ENCODE measurements around the gene CLINT1. TPM values are rescaled to one million over a fixed set of nuclear protein-coding genes. Genes with fewer than 3 reads are reported as not detected.

Gene CLINT1
- total RNA-seq, 1 donor, result 118 TPM

- DNase-seq (ENCODE audit: low read depth), result no peak
- TF ChIP-seq, protein P1, sequence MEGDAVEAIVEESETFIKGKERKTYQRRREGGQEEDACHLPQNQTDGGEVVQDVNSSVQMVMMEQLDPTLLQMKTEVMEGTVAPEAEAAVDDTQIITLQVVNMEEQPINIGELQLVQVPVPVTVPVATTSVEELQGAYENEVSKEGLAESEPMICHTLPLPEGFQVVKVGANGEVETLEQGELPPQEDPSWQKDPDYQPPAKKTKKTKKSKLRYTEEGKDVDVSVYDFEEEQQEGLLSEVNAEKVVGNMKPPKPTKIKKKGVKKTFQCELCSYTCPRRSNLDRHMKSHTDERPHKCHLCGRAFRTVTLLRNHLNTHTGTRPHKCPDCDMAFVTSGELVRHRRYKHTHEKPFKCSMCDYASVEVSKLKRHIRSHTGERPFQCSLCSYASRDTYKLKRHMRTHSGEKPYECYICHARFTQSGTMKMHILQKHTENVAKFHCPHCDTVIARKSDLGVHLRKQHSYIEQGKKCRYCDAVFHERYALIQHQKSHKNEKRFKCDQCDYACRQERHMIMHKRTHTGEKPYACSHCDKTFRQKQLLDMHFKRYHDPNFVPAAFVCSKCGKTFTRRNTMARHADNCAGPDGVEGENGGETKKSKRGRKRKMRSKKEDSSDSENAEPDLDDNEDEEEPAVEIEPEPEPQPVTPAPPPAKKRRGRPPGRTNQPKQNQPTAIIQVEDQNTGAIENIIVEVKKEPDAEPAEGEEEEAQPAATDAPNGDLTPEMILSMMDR (IDR thresholded peaks at IDR 0.05; ENCODE audit: insufficient read depth, low read depth, low read length), result no peak
- no peak overlapping the region for H3K4me3 ChIP-seq (ENCODE audit: low read depth, low read length)
Observed at GRCh38 chr5:157779221-157779620, 79.7 kb downstream of the CLINT1 start.

GRCh38 chr5:157778121-157778805 lies 80.7 kb downstream of the CLINT1 start:
- DNase-seq (ENCODE audit: low read depth), result peak; percentile 85
- H3K4me3 ChIP-seq (ENCODE audit: low read depth, low read length), result no peak overlapping the region
- TF ChIP-seq, protein P1 (IDR thresholded peaks at IDR 0.05; ENCODE audit: insufficient read depth, low read depth, low read length), result no peak

DNA sequence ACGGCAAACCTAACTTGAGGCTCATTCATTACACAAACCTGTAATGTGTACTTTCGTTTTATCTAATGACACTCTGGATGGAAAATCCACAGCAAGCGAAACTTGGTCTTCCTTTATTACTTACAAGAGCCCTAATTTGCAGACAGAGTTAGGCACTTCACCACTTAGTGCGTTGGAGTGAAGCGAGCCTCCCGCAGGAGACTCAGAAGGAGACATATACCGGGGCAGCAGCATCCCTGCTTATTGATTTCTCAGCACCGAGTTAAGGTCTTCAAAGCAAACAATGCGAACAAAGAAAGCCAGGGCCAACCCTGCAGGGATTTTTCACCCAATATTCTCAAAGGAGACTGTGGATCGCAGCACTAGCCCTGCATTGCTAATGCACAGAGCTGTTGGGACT lies 86.8 kb downstream of the CLINT1 start:
- TF ChIP-seq, protein P1 (IDR thresholded peaks at IDR 0.05; ENCODE audit: insufficient read depth, low read depth, low read length), result no peak

DNA sequence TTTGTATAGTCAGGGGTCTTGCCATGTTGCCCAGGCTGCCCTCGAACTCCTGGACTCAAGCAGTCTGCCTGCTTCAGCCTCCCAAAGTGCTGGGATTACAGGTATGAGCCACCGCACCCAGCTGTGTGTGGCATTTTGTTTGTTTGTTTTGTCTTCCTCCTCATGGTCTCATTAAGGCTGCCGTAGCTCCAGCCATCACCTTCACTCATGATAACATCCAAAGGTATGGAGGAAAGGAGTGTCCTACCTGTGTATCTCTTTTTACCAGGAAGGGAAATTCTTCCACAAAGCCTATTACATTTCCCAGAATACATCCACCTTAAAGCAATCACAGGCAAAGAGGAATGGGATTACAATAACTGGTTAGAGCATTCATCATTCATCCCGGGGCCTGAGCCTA lies 88.3 kb downstream of the CLINT1 start:
- no peak overlapping the region for H3K4me3 ChIP-seq (ENCODE audit: low read depth, low read length)
- TF ChIP-seq, protein P1 (IDR thresholded peaks at IDR 0.05; ENCODE audit: insufficient read depth, low read depth, low read length), result no peak
- no peak for DNase-seq (ENCODE audit: low read depth)

More for the DNA sequence above, 86.8 kb downstream of the CLINT1 start:
- no peak overlapping the region for H3K4me3 ChIP-seq (ENCODE audit: low read depth, low read length)
- no peak for DNase-seq (ENCODE audit: low read depth)

DNA sequence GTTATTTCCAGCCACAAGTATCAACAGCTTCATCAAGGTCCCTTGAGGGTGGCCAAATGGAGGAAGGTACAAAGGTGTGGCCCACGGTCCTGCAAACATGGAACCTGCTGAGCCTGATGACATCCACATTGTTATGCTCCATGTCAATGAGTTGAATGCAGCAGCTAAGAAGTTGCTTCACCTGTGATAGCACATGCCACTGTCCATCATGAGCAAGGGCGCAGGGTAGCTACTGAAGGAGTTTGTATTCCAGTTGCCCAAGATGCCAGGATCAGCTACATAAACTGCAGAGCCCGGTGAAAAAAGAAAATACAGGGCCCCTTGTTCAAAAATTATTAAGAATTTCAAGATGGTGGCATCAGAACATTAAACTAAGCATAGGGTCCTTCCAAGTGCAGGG lies 91.3 kb downstream of the CLINT1 start:
- TF ChIP-seq, protein P1 (IDR thresholded peaks at IDR 0.05; ENCODE audit: insufficient read depth, low read depth, low read length), result no peak
- DNase-seq (ENCODE audit: low read depth), result no peak
- H3K4me3 ChIP-seq (ENCODE audit: low read depth, low read length), result no peak overlapping the region

DNA sequence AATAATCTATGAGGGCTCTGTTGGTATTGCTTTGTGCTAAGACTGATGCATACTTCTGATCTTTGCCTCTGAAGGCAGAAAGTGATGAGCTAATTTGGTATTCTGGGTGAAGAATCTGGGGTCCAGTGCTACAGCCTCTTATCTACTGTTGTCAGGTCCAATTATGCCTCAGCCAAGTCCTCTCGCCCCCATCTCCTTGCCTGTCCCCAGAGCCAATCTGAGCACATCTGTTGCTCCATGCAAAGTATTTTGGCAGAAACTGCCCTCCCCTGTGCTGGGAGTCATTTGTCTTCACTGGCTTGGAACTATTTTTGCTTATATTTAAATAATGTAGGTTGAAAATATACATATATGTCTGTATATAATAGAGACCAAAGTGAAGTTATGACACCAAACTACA lies 92.0 kb downstream of the CLINT1 start:
- no peak for DNase-seq (ENCODE audit: low read depth)
- H3K4me3 ChIP-seq (ENCODE audit: low read depth, low read length), result no peak overlapping the region
- TF ChIP-seq, protein P1 (IDR thresholded peaks at IDR 0.05; ENCODE audit: insufficient read depth, low read depth, low read length), result no peak

GRCh38 chr5:157766442-157766841 lies 92.5 kb downstream of the CLINT1 start:
- TF ChIP-seq, protein P1 (IDR thresholded peaks at IDR 0.05; ENCODE audit: insufficient read depth, low read depth, low read length), result no peak
- DNase-seq (ENCODE audit: low read depth), result no peak
- H3K4me3 ChIP-seq (ENCODE audit: low read depth, low read length), result no peak overlapping the region
